ENCODE data around the gene SLC29A1. TPM values are rescaled to one million over a fixed set of nuclear protein-coding genes. Genes with fewer than 3 reads are reported as not detected.
A peak's percentile ranks its signal among the peaks of the same experiment; 100 is the strongest.

SLC29A1 gene
- total RNA-seq, 1 experiment from 2014 or later = 7.0 TPM

GRCh38 chr6:44232676-44233566 lies 9.5 kb downstream of the SLC29A1 start:
- intact Hi-C loops (cut with micrococcal nuclease) = no loop called here
- Mint-ChIP-seq H3K4me3 (ENCODE audit: unreplicated experiment) (no peak overlapping the region), H3K36me3 (ENCODE audit: insufficient read depth, unreplicated experiment) (peaks cover 7% of the 10 kb centered on the region), H3K27ac (ENCODE audit: low read depth, unreplicated experiment) (peak overlapping the region; percentile 49), H3K4me1 (ENCODE audit: insufficient read depth, unreplicated experiment) (peaks cover 20% of the 10 kb centered on the region), H3K27me3 (ENCODE audit: insufficient read depth, unreplicated experiment) (no peaks in the 10 kb centered on the region), H3K9me3 (ENCODE audit: unreplicated experiment) (no peaks in the 10 kb centered on the region)
- BruUV-seq (replicated peaks) = no TSS peak
- no peak for DNase-seq (ENCODE audit: unreplicated experiment)
- no peak for TF ChIP-seq CTCF (IDR thresholded peaks at IDR 0.05; ENCODE audit: unreplicated experiment)
- POLR2A ChIA-PET = interaction anchor here (1.2 kb wide), 1 partner anchor 11 kb away, joined by 5 read pairs; no protein-coding TSS in a partner anchor
- CTCF ChIA-PET = interaction anchor here (1.6 to 3.6 kb wide), 2 partner anchors 9 to 135 kb away, joined by 5 to 52 read pairs; partner anchors contain the start of gene SLC29A1

- ChIA-PET CTCF (interaction anchor here (0.7 to 3.6 kb wide), 16 partner anchors 10 to 136 kb away, joined by 3 to 52 read pairs (median 5); partner anchors contain the start of genes SLC29A1 and SLC35B2), POLR2A (interaction anchor here (1.2 to 5.2 kb wide), 3 partner anchors 9 to 13 kb away, joined by 5 to 114 read pairs (median 6); partner anchors contain the start of gene HSP90AB1)
- Mint-ChIP-seq H3K4me1 (ENCODE audit: insufficient read depth, unreplicated experiment) (peaks cover 25% of the 10 kb centered on the region), H3K36me3 (ENCODE audit: insufficient read depth, unreplicated experiment) (peaks cover 7% of the 10 kb centered on the region), H3K4me3 (ENCODE audit: unreplicated experiment) (no peak overlapping the region), H3K27ac (ENCODE audit: low read depth, unreplicated experiment) (peak overlapping the region; percentile 49), H3K27me3 (ENCODE audit: insufficient read depth, unreplicated experiment) (no peaks in the 10 kb centered on the region), H3K9me3 (ENCODE audit: unreplicated experiment) (no peaks in the 10 kb centered on the region)
- no TSS peak for BruUV-seq (replicated peaks)
- no peak for TF ChIP-seq CTCF (IDR thresholded peaks at IDR 0.05; ENCODE audit: unreplicated experiment)
- DNase-seq (ENCODE audit: unreplicated experiment) = no peak
- intact Hi-C loops (cut with micrococcal nuclease) = no loop called here
These were observed 10.2 kb downstream of the SLC29A1 start for GRCh38 chr6:44233567-44234100.

GRCh38 chr6:44234101-44235025 lies 11.0 kb downstream of the SLC29A1 start:
- Mint-ChIP-seq H3K27ac (ENCODE audit: low read depth, unreplicated experiment) (peak overlapping the region; percentile 49), H3K4me3 (ENCODE audit: unreplicated experiment) (no peak overlapping the region), H3K27me3 (ENCODE audit: insufficient read depth, unreplicated experiment) (no peaks in the 10 kb centered on the region), H3K4me1 (ENCODE audit: insufficient read depth, unreplicated experiment) (peaks cover 24% of the 10 kb centered on the region), H3K36me3 (ENCODE audit: insufficient read depth, unreplicated experiment) (peaks cover 7% of the 10 kb centered on the region), H3K9me3 (ENCODE audit: unreplicated experiment) (no peaks in the 10 kb centered on the region)
- TF ChIP-seq CTCF (IDR thresholded peaks at IDR 0.05; ENCODE audit: unreplicated experiment) = peak; percentile 52
- BruUV-seq (replicated peaks) = no TSS peak
- intact Hi-C loops (cut with micrococcal nuclease) = no loop called here
- POLR2A ChIA-PET = interaction anchor here (0.6 to 5.2 kb wide), 10 partner anchors 10 to 605 kb away, joined by 3 to 114 read pairs (median 4); partner anchors contain the start of genes HSP90AB1 and SLC35B2
- CTCF ChIA-PET = interaction anchor here (0.6 to 3.6 kb wide), 33 partner anchors 7 to 1317 kb away, joined by 3 to 52 read pairs (median 5); partner anchors contain the start of genes HSP90AB1, SLC29A1 and SLC35B2
- peak; percentile 74 for DNase-seq (ENCODE audit: unreplicated experiment)
